Subcutaneous adipose tissue (tissue), 4 donors: ENCODE measurements around the gene OR52B4. TPM values are rescaled to one million over a fixed set of nuclear protein-coding genes. Genes with fewer than 3 reads are reported as not detected.

Experiments used
- CTCF ChIP-seq: fragments of 450-650 bp; IDR thresholded peaks from one replicate; pipeline ENCODE4 v1.5.1; 2016; ENCODE audit warnings: low read depth, mild to moderate bottlenecking, control low read depth, antibody characterized with exemption, moderate library complexity
- total RNA-seq, 4 donors: library from RNA; depleted of rRNA; stranded (reverse); fragments of >200 nt; gene quantifications; one replicate each; pipeline ENCODE4 v1.1.0, GENCODE V29; 2016

The OR52B4 gene
- total RNA-seq, 4 donors from 2014 or later = not detected

- no peak for TF ChIP-seq CTCF
Measured at GRCh38 chr11:4381901-4382300, 13.7 kb upstream of the OR52B4 start.

GRCh38 chr11:4375431-4376140, 7.4 kb upstream of the OR52B4 start:
- no peak for TF ChIP-seq CTCF

- TF ChIP-seq CTCF = no peak
Measured at GRCh38 chr11:4370166-4370565, 2.0 kb upstream of the OR52B4 start.

Other genes with a start within 250 kb of the OR52B4 start
- 10 to 100 TPM; 14.2 to 16.1 (median 15.6) TPM for gene TRIM21, start 25.3 kb upstream of the OR52B4 start, total RNA-seq
- 1 to 10 TPM in 1 of 4 donors, not detected in 3; 2.4 TPM for gene OR52K2, start 80.9 kb upstream of the OR52B4 start, total RNA-seq
- gene OR52K1, start 114.3 kb upstream of the OR52B4 start, total RNA-seq = under 1 TPM in 1 of 4 donors, not detected in 3; 0.22 TPM
- gene OR52M1, start 176.8 kb upstream of the OR52B4 start, total RNA-seq = not detected
- gene OR52I2, start 213.4 kb upstream of the OR52B4 start, total RNA-seq = not detected
- gene OR52I1, start 225.7 kb upstream of the OR52B4 start, total RNA-seq = not detected
- gene TRIM68, start 239.8 kb upstream of the OR52B4 start, total RNA-seq = 10 to 100 TPM in 2 of 4 donors, 1 to 10 TPM in 2; 5.4 to 19.0 (median 10.3) TPM